ENCODE data around the gene MAGI2.

MAGI2 gene

DNA sequence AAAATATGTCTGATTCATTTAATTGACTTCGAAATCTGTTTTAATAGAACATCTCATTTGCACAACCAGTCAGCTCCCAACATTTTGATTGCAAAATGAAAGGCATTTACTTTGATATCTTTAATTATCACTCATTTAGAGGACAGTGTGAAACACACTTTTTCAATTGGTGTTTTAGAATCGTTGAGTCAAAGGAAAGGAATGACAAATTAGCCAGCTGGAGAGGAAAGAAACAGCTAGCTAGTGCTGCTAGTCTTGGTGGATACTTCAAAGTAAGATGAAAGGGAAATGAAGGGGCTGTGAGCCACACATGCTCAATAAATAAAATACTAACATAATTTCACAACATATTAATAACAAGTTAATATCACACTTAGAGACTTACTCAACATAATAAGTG is 1084.7 kb downstream of the MAGI2 start:
- in situ Hi-C loops (cut with MboI; ENCODE audit: low sequenced_read_pairs, unreplicated experiment), result no loop called here
- DNase-seq (ENCODE audit: low spot score), result no peak
- TF ChIP-seq, protein P1, sequence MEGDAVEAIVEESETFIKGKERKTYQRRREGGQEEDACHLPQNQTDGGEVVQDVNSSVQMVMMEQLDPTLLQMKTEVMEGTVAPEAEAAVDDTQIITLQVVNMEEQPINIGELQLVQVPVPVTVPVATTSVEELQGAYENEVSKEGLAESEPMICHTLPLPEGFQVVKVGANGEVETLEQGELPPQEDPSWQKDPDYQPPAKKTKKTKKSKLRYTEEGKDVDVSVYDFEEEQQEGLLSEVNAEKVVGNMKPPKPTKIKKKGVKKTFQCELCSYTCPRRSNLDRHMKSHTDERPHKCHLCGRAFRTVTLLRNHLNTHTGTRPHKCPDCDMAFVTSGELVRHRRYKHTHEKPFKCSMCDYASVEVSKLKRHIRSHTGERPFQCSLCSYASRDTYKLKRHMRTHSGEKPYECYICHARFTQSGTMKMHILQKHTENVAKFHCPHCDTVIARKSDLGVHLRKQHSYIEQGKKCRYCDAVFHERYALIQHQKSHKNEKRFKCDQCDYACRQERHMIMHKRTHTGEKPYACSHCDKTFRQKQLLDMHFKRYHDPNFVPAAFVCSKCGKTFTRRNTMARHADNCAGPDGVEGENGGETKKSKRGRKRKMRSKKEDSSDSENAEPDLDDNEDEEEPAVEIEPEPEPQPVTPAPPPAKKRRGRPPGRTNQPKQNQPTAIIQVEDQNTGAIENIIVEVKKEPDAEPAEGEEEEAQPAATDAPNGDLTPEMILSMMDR (IDR thresholded peaks at IDR 0.05; ENCODE audit: borderline replicate concordance, control extremely low read depth, extremely low read depth, insufficient read depth, missing control alignments), result no peak

DNA sequence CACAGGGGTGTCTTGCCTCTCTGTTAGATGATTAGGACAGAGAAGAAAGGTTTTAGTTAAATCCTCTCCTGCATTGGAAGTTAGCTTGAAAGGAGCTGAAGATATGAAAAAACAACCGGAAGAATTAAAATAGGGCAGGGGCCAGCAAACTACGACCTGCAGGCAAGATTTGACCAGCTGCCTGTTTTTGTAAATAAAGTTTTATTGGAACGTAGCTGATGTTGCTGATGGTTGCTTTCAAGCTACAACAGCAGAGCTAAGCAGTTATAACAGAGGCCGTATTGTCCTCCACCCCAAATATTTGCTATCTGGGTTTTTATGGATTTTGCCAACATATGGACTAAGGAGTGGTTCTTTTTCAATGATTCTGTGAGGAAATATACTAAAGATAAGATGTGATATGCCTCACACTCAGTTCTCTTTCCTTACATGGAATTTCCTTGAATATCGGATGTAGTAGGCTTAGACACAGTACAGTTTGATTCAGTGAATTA is 1086.1 kb downstream of the MAGI2 start:
- DNase-seq (ENCODE audit: low spot score), result no peak
- TF ChIP-seq, protein P1 (IDR thresholded peaks at IDR 0.05; ENCODE audit: borderline replicate concordance, control extremely low read depth, extremely low read depth, insufficient read depth, missing control alignments), result no peak
- in situ Hi-C loops (cut with MboI; ENCODE audit: low sequenced_read_pairs, unreplicated experiment), result no loop called here

DNA sequence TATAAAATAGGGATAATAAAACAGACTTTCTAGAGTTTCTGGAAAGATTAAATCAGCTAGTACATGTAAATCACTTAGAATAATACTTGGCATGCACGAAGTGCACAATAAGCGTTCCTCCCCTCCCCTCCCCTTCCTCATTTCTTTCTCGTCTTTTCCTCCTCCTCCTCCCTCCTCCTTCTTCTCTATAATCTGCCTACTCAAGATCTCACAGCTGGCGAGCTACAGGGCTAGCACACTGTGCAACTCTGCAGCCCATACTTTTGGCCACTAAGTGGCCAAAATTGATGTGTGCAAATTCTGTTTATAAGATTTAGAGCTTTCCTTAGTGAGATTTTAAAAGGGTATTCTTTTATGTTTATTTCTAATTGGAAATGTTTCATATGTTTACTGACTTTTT is 1089.6 kb downstream of the MAGI2 start:
- in situ Hi-C loops (cut with MboI; ENCODE audit: low sequenced_read_pairs, unreplicated experiment), result no loop called here
- TF ChIP-seq, protein P1 (IDR thresholded peaks at IDR 0.05; ENCODE audit: borderline replicate concordance, control extremely low read depth, extremely low read depth, insufficient read depth, missing control alignments), result no peak
- no peak for DNase-seq (ENCODE audit: low spot score)

DNA sequence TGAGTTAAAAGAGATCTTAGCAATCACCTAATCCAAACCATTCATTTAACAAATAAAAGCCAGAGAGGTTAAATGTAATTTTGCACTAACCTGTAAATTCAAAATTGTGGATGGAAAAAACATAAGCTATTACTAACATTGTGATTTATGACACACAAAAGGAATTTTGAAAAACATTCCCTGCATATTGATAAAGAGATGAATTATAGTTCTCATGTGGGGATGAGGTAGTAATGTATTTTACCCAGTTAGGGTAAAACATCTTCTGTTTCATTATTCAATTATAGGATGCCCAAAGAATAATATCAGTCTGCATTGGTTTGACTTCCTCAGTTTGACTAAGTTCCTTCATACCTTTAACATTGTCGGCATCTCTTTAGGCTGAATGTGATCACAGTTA is 1093.6 kb downstream of the MAGI2 start:
- no peak for DNase-seq (ENCODE audit: low spot score)
- TF ChIP-seq, protein P1 (IDR thresholded peaks at IDR 0.05; ENCODE audit: borderline replicate concordance, control extremely low read depth, extremely low read depth, insufficient read depth, missing control alignments), result no peak
- in situ Hi-C loops (cut with MboI; ENCODE audit: low sequenced_read_pairs, unreplicated experiment), result no loop called here

DNA sequence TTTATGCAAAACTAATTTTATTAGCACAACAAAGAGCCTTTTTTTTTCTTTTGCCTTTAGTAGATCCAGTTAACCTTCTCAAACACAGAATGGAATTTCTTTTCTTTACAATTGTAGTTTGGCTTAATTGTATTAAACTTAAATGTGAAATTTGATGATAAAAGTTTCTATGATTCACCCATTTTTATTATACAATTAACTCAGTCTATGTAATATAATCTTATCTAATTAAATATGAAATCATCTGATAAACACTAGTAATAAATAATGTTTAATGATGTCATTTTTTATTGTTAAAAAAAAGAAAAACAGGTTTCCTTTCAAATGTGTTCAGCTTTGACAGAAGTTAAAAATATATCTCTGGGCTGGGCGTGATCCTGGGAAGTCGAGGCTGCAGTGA is 1095.8 kb downstream of the MAGI2 start:
- no peak for DNase-seq (ENCODE audit: low spot score)
- in situ Hi-C loops (cut with MboI; ENCODE audit: low sequenced_read_pairs, unreplicated experiment), result no loop called here
- TF ChIP-seq, protein P1 (IDR thresholded peaks at IDR 0.05; ENCODE audit: borderline replicate concordance, control extremely low read depth, extremely low read depth, insufficient read depth, missing control alignments), result no peak

DNA sequence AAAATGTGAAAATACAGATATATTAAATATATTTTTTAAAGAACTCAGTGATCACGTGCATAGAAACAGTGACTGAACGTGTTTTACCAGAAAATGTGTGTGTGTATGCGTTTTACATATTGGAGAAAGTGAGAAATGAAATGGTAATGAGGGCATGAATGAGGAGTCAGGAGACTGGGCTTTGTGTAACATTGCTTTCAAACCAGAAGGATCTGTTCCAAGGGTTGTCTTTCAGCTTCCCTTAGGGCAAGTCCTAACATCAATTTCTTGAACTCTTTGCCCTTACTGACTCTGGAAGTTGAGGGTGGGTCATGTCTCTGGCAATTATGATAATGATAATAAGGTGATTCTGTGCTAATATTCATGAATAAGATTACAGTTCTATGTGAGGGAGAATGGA is 1097.6 kb downstream of the MAGI2 start:
- in situ Hi-C loops (cut with MboI; ENCODE audit: low sequenced_read_pairs, unreplicated experiment), result no loop called here
- no peak for DNase-seq (ENCODE audit: low spot score)
- TF ChIP-seq, protein P1 (IDR thresholded peaks at IDR 0.05; ENCODE audit: borderline replicate concordance, control extremely low read depth, extremely low read depth, insufficient read depth, missing control alignments), result no peak

DNA sequence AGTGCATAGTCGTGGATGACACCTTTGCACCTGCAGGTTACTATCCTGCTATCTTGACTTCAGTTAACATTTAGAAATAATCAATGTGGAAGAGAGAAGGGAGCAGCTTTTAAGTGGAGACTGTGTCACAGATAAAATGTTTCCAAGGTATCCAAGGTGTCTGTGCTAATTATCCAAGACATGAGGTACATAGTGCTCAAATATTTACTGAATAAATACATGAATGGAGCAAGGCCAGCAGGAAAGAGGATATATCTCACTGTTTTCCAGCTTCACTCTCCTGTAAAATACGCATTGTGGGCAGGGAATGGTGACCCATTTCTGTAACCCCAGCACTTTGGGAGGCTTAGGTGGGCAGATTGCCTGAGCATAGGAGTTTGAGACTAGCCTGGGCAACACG is 1102.5 kb downstream of the MAGI2 start:
- TF ChIP-seq, protein P1 (IDR thresholded peaks at IDR 0.05; ENCODE audit: borderline replicate concordance, control extremely low read depth, extremely low read depth, insufficient read depth, missing control alignments), result no peak
- no peak for DNase-seq (ENCODE audit: low spot score)

More for the DNA sequence above, 1102.5 kb downstream of the MAGI2 start:
- in situ Hi-C loops (cut with MboI; ENCODE audit: low sequenced_read_pairs, unreplicated experiment), result no loop called here

Data from GM13976 (cell line).